CD4-positive, alpha-beta memory T cell (primary cell): ENCODE results near the gene UQCR11. TPM values are rescaled to one million over a fixed set of nuclear protein-coding genes. Genes with fewer than 3 reads are reported as not detected.
A peak's percentile ranks its signal among the peaks of the same experiment; 100 is the strongest.

Source experiments
- CTCF ChIA-PET: fragments of 350-600 bp; sonication (Branson Sonifier 250); formaldehyde crosslinking; loops from one replicate; lab custom pipeline; 2021; ENCODE audit warnings: inconsistent platforms; ENCODE audit not compliant: partially characterized antibody; lab: Charles Lee
- POLR2A ChIA-PET: fragments of 350-600 bp; sonication (Branson Sonifier 250); formaldehyde crosslinking; loops from one replicate; lab custom pipeline; 2021; ENCODE audit not compliant: partially characterized antibody; lab: Charles Lee
- DNase-seq, 5 donors: peaks; one replicate each; pipeline versions ENCODE4 v3.0.0 to v3.0.0-alpha.2; 2020 to 2022; ENCODE audit warnings: mixed read lengths in 1 of 5
- H3K27ac ChIP-seq: one replicate; pipeline ENCODE4 v1.7.0; 2013; ENCODE audit warnings: low read depth, low read length
- H3K27me3 ChIP-seq: 2 replicates; pipeline ENCODE4 v1.7.0; 2013; ENCODE audit warnings: mild to moderate bottlenecking, low read length, moderate library complexity; ENCODE audit not compliant: insufficient read depth
- H3K36me3 ChIP-seq: 2 replicates; pipeline ENCODE4 v1.7.0; 2013; ENCODE audit warnings: mild to moderate bottlenecking, low read length, moderate library complexity; ENCODE audit not compliant: insufficient read depth
- H3K4me1 ChIP-seq: 2 replicates; pipeline ENCODE4 v1.7.0; 2013; ENCODE audit warnings: mild to moderate bottlenecking, low read length, moderate library complexity; ENCODE audit not compliant: insufficient read depth
- H3K4me3 ChIP-seq, 2 donors: one replicate each; pipeline ENCODE4 v1.7.0; 2013; ENCODE audit warnings: low read length in 2 of 2, mild to moderate bottlenecking in 1 of 2
- H3K9me3 ChIP-seq, 2 donors: one replicate each; pipeline ENCODE4 v1.7.0; 2013; ENCODE audit warnings: low read length in 2 of 2, control low read depth in 1 of 2; ENCODE audit not compliant: control insufficient read depth in 1 of 2
- H3K27ac Mint-ChIP-seq, 7 donors: one replicate each; pipeline ENCODE4 v1.8.0; 2020 to 2021; ENCODE audit warnings: mixed read lengths in 7 of 7, mild to moderate bottlenecking in 6 of 7, inconsistent platforms in 3 of 7, moderate library complexity in 3 of 7
- H3K27me3 Mint-ChIP-seq, 2 donors: one replicate each; pipeline ENCODE4 v1.8.0; 2020 to 2021; ENCODE audit warnings: mixed read lengths in 2 of 2
- H3K36me3 Mint-ChIP-seq, 2 donors: one replicate each; pipeline ENCODE4 v1.8.0; 2020 to 2021; ENCODE audit warnings: mixed read lengths in 2 of 2, inconsistent platforms in 1 of 2, mild to moderate bottlenecking in 1 of 2
- H3K4me1 Mint-ChIP-seq, 4 donors: one replicate each; pipeline ENCODE4 v1.8.0; 2020 to 2021; ENCODE audit warnings: mixed read lengths in 4 of 4, mild to moderate bottlenecking in 1 of 4
- H3K4me3 Mint-ChIP-seq, 8 donors: one replicate each; pipeline ENCODE4 v1.8.0; 2020 to 2021; ENCODE audit warnings: mixed read lengths in 8 of 8, mild to moderate bottlenecking in 7 of 8, moderate library complexity in 6 of 8, inconsistent platforms in 3 of 8
- H3K9me3 Mint-ChIP-seq, 8 donors: one replicate each; pipeline ENCODE4 v1.8.0; 2020 to 2021; ENCODE audit warnings: mixed read lengths in 8 of 8, mild to moderate bottlenecking in 5 of 8, inconsistent platforms in 3 of 8, moderate library complexity in 1 of 8
- intact Hi-C: fragments of 100-400 bp; cut with micrococcal nuclease; formaldehyde crosslinking; loops from one replicate; pipeline ENCODE4 v1.15.1; 2023
- polyA plus RNA-seq, 2 donors: library from polyadenylated mRNA; unstranded; fragments of 300-500 nt; fragmentation: Illumina TruSeq; gene quantifications; one replicate each; pipeline ENCODE4 v1.2.3, GENCODE V29; 2021
- total RNA-seq, 2 experiments: library from RNA; stranded (reverse); gene quantifications; one replicate each; pipeline ENCODE4 v1.2.3, GENCODE V29; 2021

The UQCR11 gene
- total and polyA plus RNA-seq, 4 experiments from 2014 or later, result 157 to 668 (median 390) TPM

DNA sequence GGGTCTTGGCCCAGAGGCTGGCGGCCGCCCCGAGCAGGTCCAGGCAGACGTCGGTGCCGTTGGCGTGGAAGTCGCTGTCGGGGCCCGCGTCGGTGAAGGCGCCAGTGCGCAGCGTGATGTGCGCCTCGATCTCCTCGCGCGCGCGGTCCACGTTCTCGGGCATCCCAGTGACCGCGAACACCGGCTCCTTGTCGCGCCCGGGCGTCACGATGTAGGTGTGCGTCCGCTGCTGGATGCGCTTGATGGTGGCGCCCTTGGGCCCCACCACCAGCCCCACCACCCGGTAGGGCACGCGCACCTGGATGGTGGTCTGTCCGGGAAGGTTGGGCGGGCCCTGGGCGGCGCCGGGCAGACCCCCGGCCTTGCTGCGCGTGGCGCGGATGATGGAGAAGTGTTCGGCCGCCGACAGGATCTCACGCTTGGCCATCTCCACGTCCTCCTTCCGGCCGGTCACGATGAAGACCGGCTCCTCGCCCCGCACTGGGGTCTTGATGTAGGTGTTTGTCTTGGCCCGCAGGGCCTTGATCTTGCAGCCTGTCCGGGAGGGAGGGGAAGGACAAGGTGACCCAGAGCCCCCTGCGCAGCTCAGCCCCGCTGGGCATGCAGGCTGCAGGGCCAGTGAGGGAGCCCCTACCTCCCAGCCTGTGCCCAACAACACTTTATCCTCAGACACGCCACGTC, 48.7 kb downstream of the UQCR11 start:
- CTCF ChIA-PET, result no interaction called here
- H3K4me1 ChIP-seq, result no peaks in the 10 kb centered on the region
- Mint-ChIP-seq H3K27me3 (peaks cover 3 to 7% of the 10 kb centered on the region in 2 donors), H3K4me3 (no peak overlapping the region), H3K36me3 (no peaks in the 10 kb centered on the region), H3K27ac (no peak overlapping the region), H3K9me3 (no peaks in the 10 kb centered on the region), H3K4me1 (no peaks in the 10 kb centered on the region)
- H3K9me3 ChIP-seq, result no peaks in the 10 kb centered on the region
- POLR2A ChIA-PET, result no interaction called here
- H3K36me3 ChIP-seq, result no peaks in the 10 kb centered on the region
- H3K27me3 ChIP-seq, result no peaks in the 10 kb centered on the region
- H3K27ac ChIP-seq, result no peak overlapping the region
- no peak for DNase-seq
- intact Hi-C loops, result no loop called here
- H3K4me3 ChIP-seq, result no peak overlapping the region

DNA sequence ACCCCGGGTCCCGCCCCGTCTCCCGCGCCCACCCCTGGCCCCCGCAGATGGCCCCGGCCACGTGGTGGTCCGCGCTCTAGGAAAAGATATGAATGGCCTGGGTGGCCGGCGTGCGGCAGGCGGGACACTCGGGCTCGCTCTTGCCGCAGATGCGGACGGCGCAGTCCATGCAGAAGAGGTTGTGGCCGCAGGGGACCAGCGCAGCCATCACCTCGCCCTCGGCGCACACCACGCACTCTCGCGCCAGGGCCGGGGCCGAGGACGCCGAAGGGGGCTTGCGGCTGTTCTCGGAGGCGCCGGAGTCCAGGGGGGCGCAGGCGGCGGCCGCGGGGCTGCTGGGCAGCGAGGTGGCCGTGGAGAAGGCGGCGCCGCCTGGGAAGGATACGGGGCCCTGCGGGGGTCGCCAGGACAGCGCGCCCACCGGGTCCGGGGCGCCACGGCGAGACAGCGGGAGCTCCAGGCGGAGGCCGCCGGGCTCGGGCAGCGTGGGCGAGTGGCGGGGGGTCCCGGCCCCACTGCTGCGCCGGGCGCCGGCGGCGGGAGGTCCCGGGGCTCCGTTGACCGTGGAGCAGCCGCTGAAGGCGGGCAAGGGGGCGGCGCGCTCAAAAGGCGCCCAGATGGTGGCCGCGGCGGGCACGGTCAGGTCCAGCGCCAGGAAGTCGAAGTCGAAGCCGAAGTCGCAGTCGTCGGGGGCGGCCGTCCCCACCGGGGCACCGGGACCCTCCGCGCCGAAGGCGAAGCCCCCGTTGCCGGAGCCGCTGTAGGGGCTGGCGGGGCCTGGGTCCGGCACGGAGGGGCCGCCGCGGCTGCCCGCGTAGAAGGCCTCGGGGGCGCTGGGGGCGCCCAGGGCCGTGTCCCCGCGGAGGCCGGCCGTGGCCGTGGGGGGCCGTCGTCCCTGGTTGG, 49.5 kb downstream of the UQCR11 start:
- Mint-ChIP-seq H3K27ac (no peak overlapping the region), H3K4me1 (no peaks in the 10 kb centered on the region), H3K36me3 (no peaks in the 10 kb centered on the region), H3K4me3 (no peak overlapping the region), H3K27me3 (peaks cover 3 to 7% of the 10 kb centered on the region in 2 donors), H3K9me3 (no peaks in the 10 kb centered on the region)
- no peaks in the 10 kb centered on the region for H3K9me3 ChIP-seq
- ChIA-PET CTCF (no interaction called here), POLR2A (no interaction called here)
- H3K27ac ChIP-seq, result no peak overlapping the region
- H3K4me3 ChIP-seq, result no peak overlapping the region
- no peaks in the 10 kb centered on the region for H3K4me1 ChIP-seq
- no peak for DNase-seq
- H3K36me3 ChIP-seq, result no peaks in the 10 kb centered on the region
- no peaks in the 10 kb centered on the region for H3K27me3 ChIP-seq
- intact Hi-C loops, result no loop called here

- Histone ChIP-seq H3K27ac (no peak overlapping the region), H3K4me1 (no peaks in the 10 kb centered on the region), H3K27me3 (no peaks in the 10 kb centered on the region), H3K36me3 (no peaks in the 10 kb centered on the region), H3K9me3 (no peaks in the 10 kb centered on the region), H3K4me3 (no peak overlapping the region)
- H3K4me1 Mint-ChIP-seq, result no peaks in the 10 kb centered on the region
- peaks cover 3 to 7% of the 10 kb centered on the region in 2 donors for H3K27me3 Mint-ChIP-seq
- H3K27ac Mint-ChIP-seq, result no peak overlapping the region
- H3K4me3 Mint-ChIP-seq, result no peak overlapping the region
- DNase-seq, result no peak
- H3K9me3 Mint-ChIP-seq, result no peaks in the 10 kb centered on the region
- POLR2A ChIA-PET, result no interaction called here
- intact Hi-C loops, result no loop called here
- H3K36me3 Mint-ChIP-seq, result no peaks in the 10 kb centered on the region
- CTCF ChIA-PET, result no interaction called here
Observed at GRCh38 chr19:1554968-1555367, 50.3 kb downstream of the UQCR11 start.

DNA sequence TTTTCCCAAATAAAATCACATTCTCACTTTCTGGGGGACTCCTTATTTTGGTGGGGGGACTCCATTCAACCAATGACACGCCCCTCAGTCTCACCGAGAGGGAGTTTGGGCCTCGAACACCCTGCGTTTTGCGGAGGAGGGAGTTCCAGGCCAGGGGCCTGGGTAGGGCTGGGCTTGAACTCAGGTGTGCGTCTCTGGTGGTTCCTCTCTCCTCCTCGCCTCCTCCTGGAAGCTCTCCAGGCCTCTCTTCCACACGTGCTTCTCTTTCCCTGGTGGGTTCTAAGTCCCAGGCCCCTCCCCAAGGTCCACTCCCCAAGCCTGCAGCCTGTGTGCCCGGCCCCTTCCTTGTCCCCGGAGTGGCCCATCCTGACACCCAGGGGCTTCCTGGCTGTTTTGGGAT, 51.8 kb downstream of the UQCR11 start:
- no peaks in the 10 kb centered on the region for H3K4me1 ChIP-seq
- Mint-ChIP-seq H3K4me1 (no peaks in the 10 kb centered on the region), H3K36me3 (no peaks in the 10 kb centered on the region), H3K27ac (no peak overlapping the region), H3K4me3 (no peak overlapping the region), H3K27me3 (peaks cover 3 to 12% of the 10 kb centered on the region in 2 donors), H3K9me3 (no peaks in the 10 kb centered on the region)
- no peaks in the 10 kb centered on the region for H3K36me3 ChIP-seq
- ChIA-PET CTCF (no interaction called here), POLR2A (no interaction called here)
- H3K9me3 ChIP-seq, result no peaks in the 10 kb centered on the region
- no peaks in the 10 kb centered on the region for H3K27me3 ChIP-seq
- intact Hi-C loops, result no loop called here
- no peak overlapping the region for H3K27ac ChIP-seq
- H3K4me3 ChIP-seq, result no peak overlapping the region
- no peak for DNase-seq

DNA sequence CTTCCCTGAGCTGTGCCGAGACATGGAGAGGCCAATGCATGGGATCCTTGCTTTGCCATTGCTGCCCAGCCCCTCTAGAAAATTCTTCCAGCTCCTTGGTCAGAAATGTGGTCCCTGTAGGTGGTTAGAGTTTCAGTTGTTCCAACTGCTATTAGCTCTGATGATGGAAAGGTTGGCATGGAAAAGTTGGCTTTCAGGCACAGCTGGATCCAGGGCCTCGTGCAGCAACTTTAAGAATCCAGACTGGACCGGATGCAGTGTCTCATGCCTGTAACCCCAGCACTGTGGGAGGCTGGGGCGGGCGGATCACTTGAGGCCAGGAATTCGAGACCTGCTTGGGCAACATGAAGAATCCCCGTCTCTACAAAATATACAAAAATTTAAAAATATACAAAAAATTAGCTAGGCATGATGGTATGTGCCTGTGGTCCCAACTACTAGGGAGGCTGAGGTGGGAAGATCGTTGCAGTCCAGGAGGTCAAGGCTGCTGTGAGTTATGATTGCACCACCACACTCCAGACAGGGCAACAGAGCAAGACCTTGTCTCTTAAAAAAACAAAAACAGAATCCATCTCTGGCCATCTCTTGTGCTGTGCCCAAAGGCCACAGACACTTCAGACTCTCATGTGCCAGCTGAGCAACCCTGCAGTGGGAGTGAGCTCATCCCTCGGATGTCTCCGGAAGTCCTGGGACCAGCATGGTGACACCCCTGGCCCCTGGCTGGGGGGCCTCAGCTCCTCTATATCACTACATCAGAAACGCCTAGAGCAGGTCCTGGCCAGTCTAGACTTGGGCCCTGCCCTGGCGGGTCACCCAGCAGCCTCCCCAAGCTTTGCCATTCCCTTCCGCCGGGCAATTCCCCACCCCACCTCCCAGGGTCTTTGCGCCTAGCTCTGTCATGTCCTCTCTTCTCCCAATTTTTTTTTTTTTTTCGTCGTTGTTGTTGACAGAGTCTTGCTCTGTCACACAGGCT, 53.9 kb downstream of the UQCR11 start:
- Histone ChIP-seq H3K4me1 (no peaks in the 10 kb centered on the region), H3K4me3 (no peak overlapping the region), H3K36me3 (no peaks in the 10 kb centered on the region), H3K27me3 (no peaks in the 10 kb centered on the region), H3K27ac (no peak overlapping the region), H3K9me3 (no peaks in the 10 kb centered on the region)
- no peak for DNase-seq
- no peak overlapping the region for H3K4me3 Mint-ChIP-seq
- H3K9me3 Mint-ChIP-seq, result no peaks in the 10 kb centered on the region
- ChIA-PET POLR2A (no interaction called here), CTCF (interaction anchor here (1.1 to 1.2 kb wide), 2 partner anchors 8 to 275 kb away, joined by 3 read pairs; no protein-coding TSS in a partner anchor)
- H3K27ac Mint-ChIP-seq, result peak overlapping the region in 1 of 7 donors; percentile 63
- peaks cover 3 to 15% of the 10 kb centered on the region in 2 donors for H3K27me3 Mint-ChIP-seq
- H3K36me3 Mint-ChIP-seq, result no peaks in the 10 kb centered on the region
- intact Hi-C loops, result no loop called here
- H3K4me1 Mint-ChIP-seq, result peaks cover 0 to 2% (median 0%) of the 10 kb centered on the region in 4 donors

- no peak for DNase-seq
- no peak overlapping the region for H3K27ac Mint-ChIP-seq
- Histone ChIP-seq H3K4me1 (no peaks in the 10 kb centered on the region), H3K27me3 (no peaks in the 10 kb centered on the region), H3K9me3 (no peaks in the 10 kb centered on the region), H3K36me3 (no peaks in the 10 kb centered on the region), H3K27ac (no peak overlapping the region), H3K4me3 (no peak overlapping the region)
- H3K36me3 Mint-ChIP-seq, result no peaks in the 10 kb centered on the region
- peaks cover 8 to 19% of the 10 kb centered on the region in 2 donors for H3K27me3 Mint-ChIP-seq
- ChIA-PET CTCF (interaction anchor here (4.0 kb wide), 1 partner anchor 123 kb away, joined by 52 read pairs; no protein-coding TSS in a partner anchor), POLR2A (no interaction called here)
- intact Hi-C loops, result no loop called here
- H3K4me3 Mint-ChIP-seq, result no peak overlapping the region
- H3K9me3 Mint-ChIP-seq, result no peaks in the 10 kb centered on the region
- H3K4me1 Mint-ChIP-seq, result peaks cover 0 to 6% (median 2%) of the 10 kb centered on the region in 4 donors
Observed at GRCh38 chr19:1549332-1549945, 55.8 kb downstream of the UQCR11 start.
